CD4-positive, alpha-beta T cell (primary cell): ENCODE data around the gene S100A4. TPM values are rescaled to one million over a fixed set of nuclear protein-coding genes. Genes with fewer than 3 reads are reported as not detected.

ENCODE experiments used
- ATAC-seq: fragments of 200-7000 bp; cut with Tn5 transposase; one replicate; pipeline ENCODE4 v1.10.0; 2022; ENCODE audit warnings: mild to moderate bottlenecking; ENCODE audit not compliant: poor library complexity
- CTCF ChIA-PET: fragments of 350-600 bp; sonication (Branson Sonifier 250); formaldehyde crosslinking; loops from one replicate; lab custom pipeline; 2021; ENCODE audit warnings: antibody characterized with exemption, inconsistent platforms; lab: Charles Lee
- POLR2A ChIA-PET: fragments of 350-600 bp; sonication (Branson Sonifier 250); formaldehyde crosslinking; loops from one replicate; lab custom pipeline; 2021; ENCODE audit warnings: antibody characterized with exemption, inconsistent platforms; lab: Charles Lee
- DNase-seq, 14 experiments: peaks; one replicate each; pipeline ENCODE4 v3.0.0-alpha.2; 2013 to 2020; ENCODE audit warnings: mixed read lengths in 2 of 14
- H3K27ac ChIP-seq, 2 donors: one replicate each; pipeline versions ENCODE4 v1.5.1 to v1.7.0; 2013; ENCODE audit warnings: low read length in 2 of 2, low read depth in 1 of 2, mild to moderate bottlenecking in 1 of 2
- H3K27me3 ChIP-seq, 2 experiments: 1 replicate in 1 of 2; 2 replicates in 1 of 2; pipeline versions ENCODE4 v1.6.1 to v1.7.0; 2013; ENCODE audit warnings: low read length in 2 of 2, control low read depth in 1 of 2, mild to moderate bottlenecking in 1 of 2, moderate library complexity in 1 of 2; ENCODE audit not compliant: insufficient read depth in 2 of 2, control insufficient read depth in 1 of 2
- H3K36me3 ChIP-seq: one replicate; pipeline ENCODE4 v1.6.1; 2013; ENCODE audit warnings: low read length, control low read depth; ENCODE audit not compliant: insufficient read depth
- H3K4me1 ChIP-seq: one replicate; pipeline ENCODE4 v1.6.1; 2013; ENCODE audit warnings: low read length, control low read depth; ENCODE audit not compliant: insufficient read depth
- H3K4me3 ChIP-seq: one replicate; pipeline ENCODE4 v1.5.1; 2013; ENCODE audit warnings: mild to moderate bottlenecking, low read length, moderate library complexity
- H3K9me3 ChIP-seq, 2 experiments: 1 replicate in 1 of 2; 2 replicates in 1 of 2; pipeline versions ENCODE4 v1.6.1 to v1.7.0; 2013; ENCODE audit warnings: low read length in 2 of 2, mild to moderate bottlenecking in 2 of 2, control low read depth in 1 of 2, moderate library complexity in 1 of 2; ENCODE audit not compliant: control insufficient read depth in 1 of 2, insufficient read depth in 1 of 2
- H3K27ac Mint-ChIP-seq: one replicate; pipeline ENCODE4 v1.8.0; 2020; ENCODE audit warnings: mixed read lengths
- H3K27me3 Mint-ChIP-seq: one replicate; pipeline ENCODE4 v1.8.0; 2021; ENCODE audit warnings: mixed read lengths
- H3K36me3 Mint-ChIP-seq: one replicate; pipeline ENCODE4 v1.8.0; 2021; ENCODE audit warnings: low read depth, mixed read lengths
- H3K4me1 Mint-ChIP-seq: one replicate; pipeline ENCODE4 v1.8.0; 2021; ENCODE audit warnings: low read depth, mixed read lengths
- H3K4me3 Mint-ChIP-seq: one replicate; pipeline ENCODE4 v1.8.0; 2020; ENCODE audit warnings: mild to moderate bottlenecking, mixed read lengths
- H3K9me3 Mint-ChIP-seq: one replicate; pipeline ENCODE4 v1.8.0; 2020; ENCODE audit warnings: mixed read lengths
- CTCF ChIP-seq: fragments of 200-600 bp; IDR thresholded peaks from one replicate; pipeline ENCODE4 v1.8.0; 2022; ENCODE audit warnings: antibody characterized with exemption, mild to moderate bottlenecking
- intact Hi-C, 2 experiments: fragments of 100-400 bp; cut with DNase I in 1 of 2; cut with micrococcal nuclease in 1 of 2; formaldehyde crosslinking; loops; one replicate each; pipeline versions ENCODE4 v1.15.1 to v1.9.0; 2023 to 2025; cut with DNase I, micrococcal nuclease
- total RNA-seq, 174 experiments: library from RNA in 2 of 174; stranded (reverse) in 2 of 174; gene quantifications; one replicate each; pipeline ENCODE4 v1.2.3 and lab custom pipeline; 2021 to 2026

The S100A4 gene
- total RNA-seq, 2 experiments from 2014 or later: 297 to 299 TPM

GRCh38 chr1:153573351-153573750 is 27.7 kb upstream of the S100A4 start:
- Histone ChIP-seq H3K4me3 (no peak overlapping the region), H3K27ac (no peak overlapping the region), H3K27me3 (peaks cover 0 to 9% of the 10 kb centered on the region in 2 experiments), H3K4me1 (peaks cover 9% of the 10 kb centered on the region), H3K9me3 (no peaks in the 10 kb centered on the region), H3K36me3 (no peaks in the 10 kb centered on the region)
- Mint-ChIP-seq H3K36me3 (no peaks in the 10 kb centered on the region), H3K4me3 (no peak overlapping the region), H3K27me3 (peaks cover 17% of the 10 kb centered on the region), H3K4me1 (peaks cover 13% of the 10 kb centered on the region), H3K9me3 (no peaks in the 10 kb centered on the region), H3K27ac (no peak overlapping the region)
- intact Hi-C loops: loop anchor here in 1 of 2 experiments (2.0 to 5.0 kb wide), 3 partner anchors 44 to 414 kb away; partner anchors contain the start of genes RAB13 and S100A14
- POLR2A ChIA-PET: interaction anchor here (1.9 kb wide), 1 partner anchor 38 kb away, joined by 8 read pairs; the partner anchor contains the start of gene S100A6
- ATAC-seq (no peak), DNase-seq (no peak)
- CTCF ChIA-PET: interaction anchor here (1.2 to 1.5 kb wide), 2 partner anchors 42 to 154 kb away, joined by 3 to 9 read pairs; partner anchors contain the start of gene INTS3
- TF ChIP-seq CTCF: no peak

- Mint-ChIP-seq H3K9me3 (no peaks in the 10 kb centered on the region), H3K4me1 (peaks cover 20% of the 10 kb centered on the region), H3K36me3 (no peaks in the 10 kb centered on the region), H3K4me3 (no peak overlapping the region), H3K27ac (no peak overlapping the region), H3K27me3 (peaks cover 9% of the 10 kb centered on the region)
- H3K4me3 ChIP-seq: no peak overlapping the region
- TF ChIP-seq CTCF: no peak
- ChIA-PET POLR2A (interaction anchor here (1.9 kb wide), 1 partner anchor 37 kb away, joined by 8 read pairs; the partner anchor contains the start of gene S100A6), CTCF (interaction anchor here (0.6 to 1.5 kb wide), 6 partner anchors 9 to 155 kb away, joined by 3 to 9 read pairs (median 3); partner anchors contain the start of genes INTS3 and S100A5)
- no peaks in the 10 kb centered on the region for H3K36me3 ChIP-seq
- ATAC-seq (peak; percentile 72), DNase-seq (peak in 12 of 14 experiments; percentile 23 to 70 (median 46))
- H3K9me3 ChIP-seq: no peaks in the 10 kb centered on the region
- H3K4me1 ChIP-seq: peaks cover 17% of the 10 kb centered on the region
- H3K27me3 ChIP-seq: peaks cover 0 to 2% of the 10 kb centered on the region in 2 experiments
- H3K27ac ChIP-seq: no peak overlapping the region
- intact Hi-C loops: loop anchor here in 1 of 2 experiments (1.0 to 5.0 kb wide), 4 partner anchors 45 to 415 kb away; partner anchors contain the start of genes RAB13 and S100A14
Measured at GRCh38 chr1:153572569-153573015, 27.0 kb upstream of the S100A4 start.

- TF ChIP-seq CTCF: no peak
- no peaks in the 10 kb centered on the region for H3K9me3 Mint-ChIP-seq
- H3K4me1 Mint-ChIP-seq: peaks cover 28% of the 10 kb centered on the region
- Histone ChIP-seq H3K9me3 (no peaks in the 10 kb centered on the region), H3K36me3 (no peaks in the 10 kb centered on the region), H3K4me3 (no peak overlapping the region), H3K27ac (no peak overlapping the region), H3K4me1 (peaks cover 26% of the 10 kb centered on the region), H3K27me3 (no peaks in the 10 kb centered on the region)
- POLR2A ChIA-PET: interaction anchor here (1.9 kb wide), 1 partner anchor 36 kb away, joined by 8 read pairs; the partner anchor contains the start of gene S100A6
- no peak for DNase-seq
- no peaks in the 10 kb centered on the region for H3K36me3 Mint-ChIP-seq
- no peak overlapping the region for H3K27ac Mint-ChIP-seq
- CTCF ChIA-PET: interaction anchor here (0.6 to 1.1 kb wide), 3 partner anchors 31 to 201 kb away, joined by 3 to 5 read pairs (median 5); partner anchors contain the start of gene S100A5
- no peak overlapping the region for H3K4me3 Mint-ChIP-seq
- no peak for ATAC-seq
- H3K27me3 Mint-ChIP-seq: peaks cover under 1% of the 10 kb centered on the region
- intact Hi-C loops: loop anchor here in 1 of 2 experiments (1.0 to 5.0 kb wide), 4 partner anchors 46 to 416 kb away; partner anchors contain the start of genes RAB13 and S100A14
Measured at GRCh38 chr1:153571706-153572105, 26.1 kb upstream of the S100A4 start.
